Astrocyte (in vitro differentiated cells and primary cell): ENCODE measurements around the gene WIPI1. TPM values are rescaled to one million over a fixed set of nuclear protein-coding genes. Genes with fewer than 3 reads are reported as not detected.

Source experiments
- DNase-seq: peaks from one replicate; pipeline ENCODE4 v3.0.0-alpha.2; 2010; ENCODE audit warnings: low read depth
- FAIRE-seq: peaks from 2 replicates; lab custom pipeline; 2011; peaks lifted over from hg19 to GRCh38; lab: Jason Lieb, UNC
- H2AFZ ChIP-seq: 2 replicates; pipeline ENCODE4 v1.6.0; 2012; ENCODE audit warnings: low read depth, low read length, inconsistent platforms
- H3K27ac ChIP-seq: 2 replicates; pipeline ENCODE4 v1.5.1; 2011; ENCODE audit warnings: low read depth, low read length, inconsistent platforms
- H3K27me3 ChIP-seq: 2 replicates; pipeline ENCODE4 v1.6.0; 2011; ENCODE audit warnings: low read length, inconsistent platforms; ENCODE audit not compliant: insufficient read depth
- H3K36me3 ChIP-seq: 2 replicates; pipeline ENCODE4 v1.5.1; 2011; ENCODE audit warnings: low read length, inconsistent platforms; ENCODE audit not compliant: insufficient read depth
- H3K4me1 ChIP-seq: 2 replicates; pipeline ENCODE4 v1.5.1; 2011; ENCODE audit warnings: low read length, inconsistent platforms; ENCODE audit not compliant: insufficient read depth
- H3K4me2 ChIP-seq: 2 replicates; pipeline ENCODE4 v1.6.0; 2012; ENCODE audit warnings: low read length, inconsistent platforms
- H3K4me3 ChIP-seq: 2 replicates; pipeline ENCODE4 v1.5.1; 2011; ENCODE audit warnings: low read depth, mild to moderate bottlenecking, low read length, inconsistent platforms; ENCODE audit not compliant: insufficient read depth
- H3K79me2 ChIP-seq: 2 replicates; pipeline ENCODE4 v1.6.0; 2012; ENCODE audit warnings: mild to moderate bottlenecking, low read length, inconsistent platforms; ENCODE audit not compliant: insufficient read depth
- H3K9ac ChIP-seq: 2 replicates; pipeline ENCODE4 v1.6.0; 2012; ENCODE audit warnings: mild to moderate bottlenecking, low read length, inconsistent platforms
- H3K9me3 ChIP-seq: 2 replicates; pipeline ENCODE4 v1.5.1; 2012; ENCODE audit warnings: low read depth, mild to moderate bottlenecking, low read length, inconsistent platforms; ENCODE audit not compliant: insufficient read depth
- H4K20me1 ChIP-seq: 2 replicates; pipeline ENCODE4 v1.6.0; 2012; ENCODE audit warnings: low read length, inconsistent platforms; ENCODE audit not compliant: insufficient read depth
- H3K27ac Mint-ChIP-seq: one replicate; pipeline ENCODE4 v1.8.0; 2021; ENCODE audit warnings: mild to moderate bottlenecking, mixed read lengths; ENCODE audit not compliant: unreplicated experiment
- H3K27me3 Mint-ChIP-seq: one replicate; pipeline ENCODE4 v1.8.0; 2021; ENCODE audit warnings: low read depth, mixed read lengths; ENCODE audit not compliant: unreplicated experiment
- H3K36me3 Mint-ChIP-seq: one replicate; pipeline ENCODE4 v1.8.0; 2021; ENCODE audit warnings: low read depth, mixed read lengths; ENCODE audit not compliant: unreplicated experiment
- H3K4me1 Mint-ChIP-seq: one replicate; pipeline ENCODE4 v1.8.0; 2021; ENCODE audit warnings: low read depth, mixed read lengths; ENCODE audit not compliant: unreplicated experiment
- H3K4me3 Mint-ChIP-seq: one replicate; pipeline ENCODE4 v1.8.0; 2021; ENCODE audit warnings: mild to moderate bottlenecking, moderate library complexity, mixed read lengths; ENCODE audit not compliant: unreplicated experiment
- H3K9me3 Mint-ChIP-seq: one replicate; pipeline ENCODE4 v1.8.0; 2021; ENCODE audit warnings: mild to moderate bottlenecking, mixed read lengths; ENCODE audit not compliant: unreplicated experiment
- EZH2 ChIP-seq: IDR thresholded peaks from 2 replicates; pipeline ENCODE4 v1.6.1; 2012; ENCODE audit warnings: mild to moderate bottlenecking, low read length, inconsistent platforms; ENCODE audit not compliant: insufficient read depth
- total RNA-seq: library from RNA; stranded (reverse); gene quantifications from 2 replicates; pipeline ENCODE4 v1.2.1, GENCODE V29; 2021
- TF ChIP-seq, protein P1 (sequence below): IDR thresholded peaks from 2 replicates; pipeline ENCODE4 v1.5.1; 2011; ENCODE audit warnings: low read depth, mild to moderate bottlenecking, inconsistent platforms, low read length, moderate library complexity; ENCODE audit not compliant: insufficient read depth

WIPI1 gene
- total RNA-seq, 1 donor from 2014 or later, result 83.5 TPM

DNA sequence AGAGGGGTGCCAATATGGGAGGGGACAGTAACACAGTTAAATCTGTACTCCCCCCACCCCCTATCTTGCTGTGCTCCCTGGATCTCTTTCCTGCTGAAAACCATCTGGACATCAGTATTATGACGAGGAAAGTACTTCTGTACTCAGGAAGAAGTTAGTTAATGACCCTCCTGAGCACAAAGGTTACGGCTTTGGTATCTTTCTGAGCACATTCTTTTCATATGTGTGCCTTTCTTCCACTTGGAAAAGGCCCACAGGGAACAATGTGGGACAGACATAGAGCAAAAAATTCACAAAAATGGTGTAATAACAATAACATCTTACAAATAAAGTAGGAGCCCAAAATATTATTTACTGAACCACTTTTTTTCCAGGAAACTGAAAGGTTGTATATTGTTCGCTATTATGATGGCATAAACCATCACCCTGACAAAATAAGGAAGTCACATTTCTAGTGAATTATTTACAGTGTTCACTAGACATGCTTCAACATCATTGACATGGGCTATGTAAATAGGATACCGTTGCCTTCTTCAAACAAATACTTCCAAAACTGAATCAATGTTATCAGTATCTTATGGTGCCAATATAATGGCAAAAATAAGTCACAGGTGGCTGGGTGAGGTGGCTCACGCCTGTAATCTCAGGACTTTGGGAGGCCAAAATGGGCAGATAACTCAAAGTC is 5.5 kb downstream of the WIPI1 start:
- Histone ChIP-seq H3K79me2 (peaks cover 31% of the 10 kb centered on the region), H3K27ac (no peak overlapping the region), H3K36me3 (peaks cover 10% of the 10 kb centered on the region), H3K27me3 (no peaks in the 10 kb centered on the region), H2AFZ (no peak overlapping the region), H4K20me1 (peaks cover 57% of the 10 kb centered on the region), H3K4me2 (no peak overlapping the region), H3K4me3 (no peak overlapping the region), H3K9me3 (no peaks in the 10 kb centered on the region), H3K4me1 (peaks cover 16% of the 10 kb centered on the region), H3K9ac (no peak overlapping the region)
- Mint-ChIP-seq H3K4me1 (peaks cover 17% of the 10 kb centered on the region), H3K36me3 (peaks cover 18% of the 10 kb centered on the region), H3K4me3 (no peak overlapping the region), H3K9me3 (no peaks in the 10 kb centered on the region), H3K27ac (no peak overlapping the region), H3K27me3 (no peaks in the 10 kb centered on the region)
- TF ChIP-seq, protein P1, sequence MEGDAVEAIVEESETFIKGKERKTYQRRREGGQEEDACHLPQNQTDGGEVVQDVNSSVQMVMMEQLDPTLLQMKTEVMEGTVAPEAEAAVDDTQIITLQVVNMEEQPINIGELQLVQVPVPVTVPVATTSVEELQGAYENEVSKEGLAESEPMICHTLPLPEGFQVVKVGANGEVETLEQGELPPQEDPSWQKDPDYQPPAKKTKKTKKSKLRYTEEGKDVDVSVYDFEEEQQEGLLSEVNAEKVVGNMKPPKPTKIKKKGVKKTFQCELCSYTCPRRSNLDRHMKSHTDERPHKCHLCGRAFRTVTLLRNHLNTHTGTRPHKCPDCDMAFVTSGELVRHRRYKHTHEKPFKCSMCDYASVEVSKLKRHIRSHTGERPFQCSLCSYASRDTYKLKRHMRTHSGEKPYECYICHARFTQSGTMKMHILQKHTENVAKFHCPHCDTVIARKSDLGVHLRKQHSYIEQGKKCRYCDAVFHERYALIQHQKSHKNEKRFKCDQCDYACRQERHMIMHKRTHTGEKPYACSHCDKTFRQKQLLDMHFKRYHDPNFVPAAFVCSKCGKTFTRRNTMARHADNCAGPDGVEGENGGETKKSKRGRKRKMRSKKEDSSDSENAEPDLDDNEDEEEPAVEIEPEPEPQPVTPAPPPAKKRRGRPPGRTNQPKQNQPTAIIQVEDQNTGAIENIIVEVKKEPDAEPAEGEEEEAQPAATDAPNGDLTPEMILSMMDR, result no peak
- no peak for TF ChIP-seq EZH2
- no peak for FAIRE-seq
- DNase-seq, result no peak

DNA sequence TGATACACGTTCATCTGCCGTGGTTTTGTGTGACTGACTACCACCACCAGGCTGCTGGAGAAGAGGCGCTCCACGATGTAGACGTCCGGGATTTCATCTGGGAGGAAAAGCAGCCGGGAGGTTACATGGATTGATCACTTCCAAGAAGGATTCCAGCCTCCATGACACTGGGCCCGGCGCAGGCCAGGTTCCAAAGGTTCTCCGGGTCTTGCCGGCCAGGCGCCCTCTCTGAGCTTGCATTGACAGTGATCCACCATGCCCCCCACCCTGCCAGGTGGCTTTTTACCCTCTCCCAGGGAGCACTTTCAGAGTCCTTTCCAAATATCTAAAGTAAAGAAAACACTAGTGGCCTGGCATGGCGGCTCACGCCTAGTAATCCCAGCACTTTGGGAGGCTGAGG is 6.5 kb downstream of the WIPI1 start:
- TF ChIP-seq EZH2, result no peak
- TF ChIP-seq, protein P1, result no peak
- Histone ChIP-seq H4K20me1 (peaks cover 53% of the 10 kb centered on the region), H3K4me2 (no peak overlapping the region), H3K79me2 (peaks cover 31% of the 10 kb centered on the region), H3K9me3 (no peaks in the 10 kb centered on the region), H2AFZ (no peak overlapping the region), H3K27me3 (no peaks in the 10 kb centered on the region), H3K36me3 (peaks cover 15% of the 10 kb centered on the region), H3K9ac (no peak overlapping the region), H3K27ac (no peak overlapping the region), H3K4me1 (peaks cover 8% of the 10 kb centered on the region), H3K4me3 (no peak overlapping the region)
- no peaks in the 10 kb centered on the region for H3K9me3 Mint-ChIP-seq
- peaks cover 13% of the 10 kb centered on the region for H3K4me1 Mint-ChIP-seq
- DNase-seq (no peak), FAIRE-seq (no peak)
- no peaks in the 10 kb centered on the region for H3K27me3 Mint-ChIP-seq
- peaks cover 22% of the 10 kb centered on the region for H3K36me3 Mint-ChIP-seq
- H3K27ac Mint-ChIP-seq, result no peak overlapping the region
- no peak overlapping the region for H3K4me3 Mint-ChIP-seq

DNA sequence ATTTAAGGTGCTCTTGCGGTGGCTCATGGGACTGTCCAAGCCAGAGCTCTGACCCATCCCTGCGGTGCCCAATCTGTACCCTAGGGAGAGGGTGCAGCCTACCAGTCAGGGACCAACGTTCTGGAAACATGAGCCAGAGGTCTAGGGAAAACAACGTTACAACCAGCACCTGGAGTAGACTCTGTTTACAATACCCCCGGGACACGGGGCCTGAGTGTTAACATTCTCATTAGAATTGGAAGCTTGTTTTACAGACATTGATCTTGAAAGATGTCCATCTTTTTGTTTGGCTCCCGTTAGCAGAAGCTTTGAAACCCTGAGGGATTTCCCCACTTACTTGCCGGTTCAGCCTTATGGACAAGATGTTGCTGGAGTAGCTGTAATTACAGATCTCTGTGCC is 6.9 kb downstream of the WIPI1 start:
- peaks cover 16% of the 10 kb centered on the region for H3K36me3 ChIP-seq
- no peak overlapping the region for H2AFZ ChIP-seq
- Mint-ChIP-seq H3K9me3 (no peaks in the 10 kb centered on the region), H3K27me3 (no peaks in the 10 kb centered on the region), H3K27ac (no peak overlapping the region), H3K4me1 (peaks cover 12% of the 10 kb centered on the region), H3K36me3 (peaks cover 25% of the 10 kb centered on the region), H3K4me3 (no peak overlapping the region)
- H3K9me3 ChIP-seq, result no peaks in the 10 kb centered on the region
- peaks cover 4% of the 10 kb centered on the region for H3K4me1 ChIP-seq
- no peak overlapping the region for H3K4me2 ChIP-seq
- DNase-seq (no peak), FAIRE-seq (no peak)
- H4K20me1 ChIP-seq, result peaks cover 49% of the 10 kb centered on the region
- H3K9ac ChIP-seq, result no peak overlapping the region
- H3K27ac ChIP-seq, result no peak overlapping the region
- H3K27me3 ChIP-seq, result no peaks in the 10 kb centered on the region
- TF ChIP-seq, protein P1, result no peak
- peaks cover 27% of the 10 kb centered on the region for H3K79me2 ChIP-seq
- no peak overlapping the region for H3K4me3 ChIP-seq
